PC-3 (cell line): Measurements from ENCODE around the gene ANKIB1. TPM values are rescaled to one million over a fixed set of nuclear protein-coding genes. Genes with fewer than 3 reads are reported as not detected.
A peak's percentile ranks its signal among the peaks of the same experiment; 100 is the strongest.

Experiments used
- ATAC-seq: fragments of 200-7000 bp; cut with Tn5 transposase; 2 replicates; pipeline ENCODE4 v1.9.1; 2020; ENCODE audit warnings: mild to moderate bottlenecking, moderate library complexity
- BruUV-seq: library from RNA; stranded (reverse); fragments of 400-500 nt; replicated peaks from 2 replicates; lab custom pipeline; 2021; lab: Mats Ljungman, UMichigan
- CTCF ChIA-PET: fragments of 300-600 bp; sonication (Branson Sonifier 250); formaldehyde crosslinking; loops from one replicate; lab custom pipeline; 2022; ENCODE audit warnings: antibody characterized with exemption; lab: Charles Lee
- POLR2A ChIA-PET: fragments of 300-600 bp; sonication (Branson Sonifier 250); formaldehyde crosslinking; loops from one replicate; lab custom pipeline; 2022; ENCODE audit warnings: antibody characterized with exemption; ENCODE audit not compliant: unreplicated experiment; lab: Charles Lee
- DNase-seq: peaks from one replicate; pipeline ENCODE4 v3.0.0-alpha.2; 2015
- H2AFZ ChIP-seq: fragments of 300-600 bp; sonication (generic); 2 replicates; pipeline ENCODE4 v1.6.0; 2016; ENCODE audit warnings: antibody characterized with exemption, low read length
- H3F3A ChIP-seq: fragments of 300-600 bp; sonication (generic); one replicate; pipeline ENCODE4 v1.6.0; 2017; ENCODE audit warnings: antibody characterized with exemption, low read length, control low read depth, mild to moderate bottlenecking; ENCODE audit not compliant: unreplicated experiment
- H3K27ac ChIP-seq: fragments of 300-600 bp; sonication (generic); 2 replicates; pipeline ENCODE4 v1.5.1; 2016; ENCODE audit warnings: mild to moderate bottlenecking, low read length
- H3K27me3 ChIP-seq: fragments of 300-600 bp; sonication (generic); 2 replicates; pipeline ENCODE4 v1.6.1; 2016; ENCODE audit warnings: low read length, mixed read lengths
- H3K36me3 ChIP-seq: fragments of 300-600 bp; sonication (generic); 2 replicates; pipeline ENCODE4 v1.6.1; 2016; ENCODE audit warnings: low read depth, mixed run types, low read length, mixed read lengths
- H3K4me1 ChIP-seq: fragments of 300-600 bp; sonication (generic); 2 replicates; pipeline ENCODE4 v1.5.1; 2016; ENCODE audit warnings: low read length; ENCODE audit not compliant: insufficient read depth
- H3K4me2 ChIP-seq: fragments of 300-600 bp; sonication (generic); 2 replicates; pipeline ENCODE4 v1.6.0; 2016; ENCODE audit warnings: low read length
- H3K4me3 ChIP-seq: fragments of 300-600 bp; sonication (generic); 2 replicates; pipeline ENCODE4 v1.5.1; 2016; ENCODE audit warnings: mild to moderate bottlenecking, low read length, mixed read lengths
- H3K79me2 ChIP-seq: fragments of 300-600 bp; sonication (generic); 2 replicates; pipeline ENCODE4 v1.6.1; 2017; ENCODE audit warnings: low read length, mixed read lengths
- H3K9ac ChIP-seq: fragments of 300-600 bp; sonication (generic); 2 replicates; pipeline ENCODE4 v1.6.0; 2016; ENCODE audit warnings: mild to moderate bottlenecking, low read length
- H3K9me2 ChIP-seq: fragments of 300-600 bp; sonication (generic); replicated peaks from 2 replicates; pipeline ENCODE4 v1.6.1; 2016; ENCODE audit warnings: mixed run types, low read length, mixed read lengths
- H3K9me3 ChIP-seq: fragments of 300-600 bp; sonication (generic); 2 replicates; pipeline ENCODE4 v1.6.1; 2016; ENCODE audit warnings: low read length, mixed read lengths
- H4K20me1 ChIP-seq: fragments of 300-600 bp; sonication (generic); 2 replicates; pipeline ENCODE4 v1.6.1; 2016; ENCODE audit warnings: low read length, mixed read lengths
- CTCF ChIP-seq: fragments of 300-600 bp; sonication (generic); conservative IDR thresholded peaks from 2 replicates; pipeline ENCODE4 v1.5.1; 2017; ENCODE audit warnings: antibody characterized with exemption, low read depth, mild to moderate bottlenecking, low read length
- EZH2 ChIP-seq: fragments of 300-600 bp; sonication (generic); IDR thresholded peaks from one replicate; pipeline ENCODE4 v1.6.1; 2017; ENCODE audit warnings: antibody characterized with exemption, mild to moderate bottlenecking, low read length; ENCODE audit not compliant: unreplicated experiment
- EZH2phosphoT487 ChIP-seq: fragments of 300-600 bp; sonication (generic); IDR thresholded peaks from 2 replicates; pipeline ENCODE4 v1.6.1; 2018; ENCODE audit warnings: mild to moderate bottlenecking, antibody characterized with exemption, low read length, borderline replicate concordance
- intact Hi-C: fragments of 100-400 bp; cut with micrococcal nuclease; formaldehyde crosslinking; loops from 2 replicates; pipeline ENCODE4 v1.9.0; 2023
- total RNA-seq: library from RNA; depleted of rRNA; stranded (reverse); fragments of >200 nt; gene quantifications from 2 replicates; pipeline ENCODE4 v1.2.3, GENCODE V29; 2014

ANKIB1 gene
- total RNA-seq, 1 experiment from 2014 or later: 32.1 TPM

GRCh38 chr7:92343714-92344113, 97.9 kb downstream of the ANKIB1 start:
- peak; percentile 40; the same call in 1 of the 2 replicates for ATAC-seq
- Histone ChIP-seq H3K36me3 (no peaks in the 10 kb centered on the region; the same call in 1 of the 2 replicates), H3K27me3 (no peaks in the 10 kb centered on the region)

GRCh38 chr7:92352009-92352408, 106.2 kb downstream of the ANKIB1 start:
- Histone ChIP-seq H2AFZ (no peak overlapping the region), H3K27ac (no peak overlapping the region), H3K9ac (no peak overlapping the region), H3K4me1 (no peaks in the 10 kb centered on the region), H3K4me3 (no peak overlapping the region), H3K27me3 (no peaks in the 10 kb centered on the region), H4K20me1 (no peaks in the 10 kb centered on the region), H3K4me2 (no peak overlapping the region), H3F3A (no peaks in the 10 kb centered on the region), H3K79me2 (no peaks in the 10 kb centered on the region), H3K9me2 (no peaks in the 10 kb centered on the region), H3K9me3 (no peaks in the 10 kb centered on the region), H3K36me3 (peaks cover 5% of the 10 kb centered on the region; the same call in 1 of the 2 replicates)
- no TSS peak for BruUV-seq
- POLR2A ChIA-PET: no interaction called here
- DNase-seq (no peak), ATAC-seq (no peak)
- CTCF ChIA-PET: no interaction called here
- TF ChIP-seq EZH2phosphoT487 (no peak), EZH2 (no peak), CTCF (no peak)
- intact Hi-C loops: no loop called here

More at GRCh38 chr7:92343714-92344113, 97.9 kb downstream of the ANKIB1 start:
- Histone ChIP-seq H3K4me1 (no peaks in the 10 kb centered on the region), H3K9ac (no peak overlapping the region), H3K9me3 (no peaks in the 10 kb centered on the region), H3K4me3 (no peak overlapping the region), H3K9me2 (no peaks in the 10 kb centered on the region), H3F3A (no peaks in the 10 kb centered on the region), H3K4me2 (no peak overlapping the region), H2AFZ (no peak overlapping the region), H3K27ac (no peak overlapping the region), H4K20me1 (no peaks in the 10 kb centered on the region), H3K79me2 (no peaks in the 10 kb centered on the region)
- DNase-seq: no peak
- CTCF ChIA-PET: no interaction called here
- no TSS peak for BruUV-seq
- intact Hi-C loops: no loop called here
- POLR2A ChIA-PET: no interaction called here
- TF ChIP-seq EZH2phosphoT487 (no peak), EZH2 (no peak), CTCF (no peak)

- no TSS peak for BruUV-seq
- no peak for ATAC-seq
- intact Hi-C loops: no loop called here
These were observed 108.4 kb downstream of the ANKIB1 start for GRCh38 chr7:92354214-92354613.

More at GRCh38 chr7:92354214-92354613, 108.4 kb downstream of the ANKIB1 start:
- H3K79me2 ChIP-seq: no peaks in the 10 kb centered on the region
- CTCF ChIA-PET: interaction anchor here (0.7 kb wide), 1 partner anchor 74 kb away, joined by 3 read pairs; no protein-coding TSS in a partner anchor
- H3F3A ChIP-seq: no peaks in the 10 kb centered on the region
- no peaks in the 10 kb centered on the region for H3K4me1 ChIP-seq
- no peaks in the 10 kb centered on the region for H4K20me1 ChIP-seq
- no peak overlapping the region for H3K9ac ChIP-seq
- H3K4me3 ChIP-seq: no peak overlapping the region
- POLR2A ChIA-PET: no interaction called here
- H3K27ac ChIP-seq: no peak overlapping the region
- H3K27me3 ChIP-seq: no peaks in the 10 kb centered on the region
- no peaks in the 10 kb centered on the region for H3K9me2 ChIP-seq
- no peak overlapping the region for H3K4me2 ChIP-seq
- TF ChIP-seq CTCF (no peak), EZH2 (no peak), EZH2phosphoT487 (no peak)
- no peak overlapping the region for H2AFZ ChIP-seq
- no peaks in the 10 kb centered on the region for H3K9me3 ChIP-seq
- H3K36me3 ChIP-seq: peaks cover 5% of the 10 kb centered on the region; the same call in 1 of the 2 replicates
- no peak for DNase-seq
